CD4-positive, alpha-beta T cell treated with Interleukin-15 for 1 hour (primary cell): ENCODE results near the gene TBC1D25.
"Not testable (repeated sequence)": the region's sequence is repeated elsewhere in the genome, so short reads cannot be mapped to it uniquely, and the experiment has no call there.

Experiments
- DNase-seq: peaks from one replicate; pipeline ENCODE4 v3.0.0-alpha.2; 2020

TBC1D25 gene

DNA sequence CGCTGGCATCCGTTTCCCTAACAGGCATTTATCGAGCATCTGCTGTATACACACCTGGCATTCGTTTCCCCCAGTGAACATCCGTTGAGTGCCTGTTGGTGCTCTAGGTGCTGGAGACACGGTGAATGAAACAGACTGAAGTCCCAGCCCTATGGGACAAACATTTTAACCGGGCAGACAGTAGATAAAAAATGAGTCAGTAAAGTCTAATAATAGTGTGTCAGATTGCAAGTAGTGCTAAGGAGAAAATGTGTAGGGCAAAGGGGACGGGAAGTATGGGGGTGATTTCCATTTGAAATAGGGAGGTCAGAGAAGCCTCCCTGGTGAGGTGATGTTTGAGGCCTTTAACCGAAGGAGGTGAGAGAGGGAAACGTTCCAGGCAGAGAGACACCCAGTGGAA lies 23.2 kb upstream of the TBC1D25 start:
- DNase-seq, result no peak

DNA sequence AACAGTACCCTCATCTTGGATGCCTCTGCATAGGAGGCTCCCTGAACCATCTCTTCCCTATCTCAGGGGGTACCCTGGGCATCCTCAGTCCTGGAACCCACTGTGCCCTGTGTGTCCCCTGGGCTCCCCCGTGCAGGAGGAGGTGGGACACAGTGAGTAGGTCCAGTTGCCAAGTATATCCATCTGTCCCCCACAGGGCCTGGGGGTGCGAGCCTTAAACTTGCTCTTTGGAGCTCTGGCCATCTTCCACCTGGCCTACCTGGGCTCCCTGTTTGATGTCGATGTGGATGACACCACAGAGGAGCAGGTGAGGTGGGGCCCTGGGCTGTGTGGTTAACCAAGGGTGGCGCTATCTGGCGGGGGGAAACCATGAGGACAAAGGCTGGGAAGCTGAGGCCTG lies 22.5 kb upstream of the TBC1D25 start:
- no peak for DNase-seq

DNA sequence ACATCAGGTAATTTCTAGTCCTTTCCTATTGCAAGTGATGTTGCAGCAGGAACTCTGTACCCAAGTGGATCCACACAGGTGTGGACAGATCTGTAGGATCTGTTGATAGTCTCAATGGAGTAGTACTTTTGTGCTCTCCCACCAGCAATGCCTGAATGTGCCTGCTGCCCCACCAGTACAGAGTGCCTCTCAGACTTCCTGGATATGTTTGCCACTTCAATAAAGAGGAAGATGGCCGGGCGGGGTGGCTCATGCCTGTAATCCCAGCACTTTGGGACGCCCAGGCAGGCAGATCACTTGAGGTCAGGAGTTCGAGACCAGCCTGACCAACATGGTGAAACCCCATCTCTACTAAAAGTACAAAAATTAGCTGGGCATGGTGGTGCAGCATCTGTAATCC lies 20.0 kb upstream of the TBC1D25 start:
- DNase-seq, result not testable (repeated sequence)

DNA sequence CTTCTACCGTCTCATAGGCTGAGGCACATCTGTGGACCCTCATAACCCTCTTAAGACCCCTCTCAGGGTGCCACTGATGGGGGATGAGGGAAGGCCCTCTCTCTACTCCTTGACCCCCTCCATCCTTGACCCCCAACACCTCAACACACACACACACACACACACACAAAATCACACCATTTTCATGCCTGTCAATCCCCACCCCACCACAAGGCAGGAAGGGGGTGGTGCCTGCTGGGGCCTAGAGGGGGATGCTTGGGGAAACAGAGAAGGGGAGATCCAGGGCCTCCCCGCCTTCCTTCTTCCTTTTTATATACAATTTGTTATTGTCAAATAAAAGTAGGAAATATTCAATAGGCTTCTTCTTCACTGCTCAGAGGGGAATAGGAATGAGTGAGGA lies 19.1 kb upstream of the TBC1D25 start:
- DNase-seq, result no peak

DNA sequence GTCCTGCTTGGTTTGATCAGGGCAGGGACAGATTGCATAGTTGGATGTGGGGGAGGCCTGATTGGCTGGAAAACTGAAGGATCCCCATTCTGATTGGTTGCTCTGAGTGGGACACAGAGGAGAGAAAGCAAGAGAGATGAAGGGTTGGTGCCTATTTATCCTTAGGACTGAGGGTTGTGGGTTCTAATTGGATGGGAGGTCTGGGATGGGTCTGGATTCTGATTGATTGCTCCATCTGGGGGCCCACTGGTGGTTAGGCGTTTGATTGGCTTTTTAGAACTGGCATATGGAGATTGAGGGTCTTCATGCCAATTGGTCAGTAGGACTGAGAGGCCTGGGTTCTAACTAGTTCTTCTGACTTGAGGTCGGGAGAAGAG lies 18.6 kb upstream of the TBC1D25 start:
- DNase-seq, result no peak

DNA sequence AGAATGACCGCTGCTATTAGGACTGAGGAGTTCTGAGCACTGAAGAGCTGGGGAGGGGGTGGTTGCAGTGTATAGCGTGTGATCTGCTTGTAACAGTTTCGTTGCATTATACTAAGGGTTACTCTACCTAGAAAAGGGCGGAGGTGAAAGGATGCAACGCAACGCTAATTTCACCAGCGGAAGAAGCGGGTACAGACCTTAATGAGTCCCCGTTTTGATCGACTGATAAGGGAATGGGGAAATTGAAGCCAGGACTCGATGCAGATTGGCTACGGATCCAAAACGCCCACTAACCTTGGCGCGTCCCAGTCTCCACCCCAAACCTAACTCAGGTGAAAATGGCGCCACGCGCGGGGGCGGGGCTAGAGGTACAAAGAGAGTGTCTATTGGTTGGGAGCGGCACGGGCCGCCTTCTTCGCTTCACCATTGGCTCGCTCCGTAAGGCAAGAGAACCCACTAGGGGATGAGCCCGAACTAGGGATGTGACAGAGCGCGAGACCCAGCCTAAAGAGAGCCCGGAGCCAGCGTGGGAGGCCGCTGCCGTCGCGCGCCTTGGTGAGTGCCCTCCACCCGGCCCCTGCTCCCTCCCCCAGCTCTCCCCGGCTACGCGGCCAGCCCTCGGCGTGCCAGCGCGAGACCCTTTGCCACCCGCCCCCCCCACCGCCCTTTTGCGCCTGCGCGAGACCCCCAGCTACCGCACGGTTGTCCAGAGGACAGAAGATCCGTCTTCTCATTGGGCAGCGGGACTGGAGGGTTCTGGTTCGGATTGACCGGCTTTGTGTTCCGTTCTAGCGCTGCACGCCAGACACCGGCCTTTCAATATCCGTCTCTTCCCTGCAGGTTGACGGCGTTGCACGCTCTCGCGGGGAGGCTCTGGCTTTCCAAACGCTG lies 17.9 kb upstream of the TBC1D25 start, which contains the start of gene EBP:
Gene EBP (plus strand): TSS at position 456 of the 891 bp plus-strand sequence. CDS start 1,964 bp downstream, outside the sequence.
- peak; percentile 96 for DNase-seq

DNA sequence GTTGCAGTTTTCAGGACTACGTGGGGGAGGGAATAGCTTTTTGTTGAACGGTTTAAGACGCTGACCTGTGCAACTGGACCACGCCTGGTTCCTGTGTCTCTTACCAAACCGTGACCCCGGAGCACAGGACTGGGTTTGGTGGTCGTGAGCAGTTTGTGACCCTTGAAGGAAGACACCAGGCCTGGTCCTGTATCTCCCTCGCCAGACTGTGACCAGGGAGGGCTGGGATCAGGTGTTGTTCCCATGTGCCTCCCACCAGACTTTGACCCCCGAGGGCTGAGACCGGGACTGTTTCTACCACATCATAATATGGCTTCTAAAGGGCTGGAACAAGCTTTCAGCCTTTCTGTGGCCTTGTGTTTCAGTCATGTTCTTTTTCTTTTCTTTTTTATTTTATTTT lies 17.2 kb upstream of the TBC1D25 start:
- DNase-seq, result no peak

DNA sequence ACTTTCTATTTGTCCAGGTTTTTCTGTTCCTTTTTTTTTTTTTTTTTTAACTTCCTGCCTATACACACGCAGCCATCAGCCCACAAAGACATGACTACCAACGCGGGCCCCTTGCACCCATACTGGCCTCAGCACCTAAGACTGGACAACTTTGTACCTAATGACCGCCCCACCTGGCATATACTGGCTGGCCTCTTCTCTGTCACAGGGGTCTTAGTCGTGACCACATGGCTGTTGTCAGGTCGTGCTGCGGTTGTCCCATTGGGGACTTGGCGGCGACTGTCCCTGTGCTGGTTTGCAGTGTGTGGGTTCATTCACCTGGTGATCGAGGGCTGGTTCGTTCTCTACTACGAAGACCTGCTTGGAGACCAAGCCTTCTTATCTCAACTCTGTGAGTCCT lies 15.8 kb upstream of the TBC1D25 start:
- no peak for DNase-seq

DNA sequence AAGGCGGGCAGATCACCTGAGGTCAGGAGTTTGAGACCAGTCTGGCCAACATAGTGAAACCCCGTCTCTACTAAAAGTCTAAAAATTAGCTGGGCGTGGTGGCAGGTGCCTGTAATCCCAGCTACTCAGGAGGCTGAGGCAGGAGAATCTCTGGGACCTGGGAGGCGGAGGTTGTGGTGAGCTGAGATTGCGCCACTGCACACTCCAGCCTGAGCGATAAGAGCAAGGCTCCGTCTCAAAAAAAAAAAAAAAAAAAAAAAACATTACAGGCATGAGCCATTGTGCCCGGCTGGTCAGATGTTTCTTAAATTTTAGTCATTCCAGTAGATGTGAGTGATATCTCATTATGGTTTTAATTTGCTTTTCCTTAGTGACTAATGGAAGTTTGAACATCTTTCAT lies 13.7 kb upstream of the TBC1D25 start:
- DNase-seq, result not testable (repeated sequence)

DNA sequence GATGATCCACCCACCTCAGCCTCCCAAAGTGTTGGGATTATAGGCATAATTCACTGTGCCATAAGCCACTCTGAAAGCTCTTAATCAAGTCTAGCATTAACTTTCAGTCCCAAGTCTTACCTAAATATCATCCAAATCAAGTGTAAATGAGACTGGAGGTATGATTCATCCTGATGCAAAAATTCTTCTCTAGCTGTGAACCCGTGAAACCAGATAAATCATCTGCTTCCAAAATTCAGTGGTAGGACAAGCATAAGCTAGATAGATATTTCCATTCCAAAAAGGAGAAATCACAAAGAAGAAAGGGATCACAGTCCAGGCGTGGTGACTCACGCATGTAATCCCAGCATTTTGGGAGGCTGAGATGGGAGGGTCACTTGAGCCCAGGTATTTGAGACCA lies 8.8 kb upstream of the TBC1D25 start:
- DNase-seq, result no peak

DNA sequence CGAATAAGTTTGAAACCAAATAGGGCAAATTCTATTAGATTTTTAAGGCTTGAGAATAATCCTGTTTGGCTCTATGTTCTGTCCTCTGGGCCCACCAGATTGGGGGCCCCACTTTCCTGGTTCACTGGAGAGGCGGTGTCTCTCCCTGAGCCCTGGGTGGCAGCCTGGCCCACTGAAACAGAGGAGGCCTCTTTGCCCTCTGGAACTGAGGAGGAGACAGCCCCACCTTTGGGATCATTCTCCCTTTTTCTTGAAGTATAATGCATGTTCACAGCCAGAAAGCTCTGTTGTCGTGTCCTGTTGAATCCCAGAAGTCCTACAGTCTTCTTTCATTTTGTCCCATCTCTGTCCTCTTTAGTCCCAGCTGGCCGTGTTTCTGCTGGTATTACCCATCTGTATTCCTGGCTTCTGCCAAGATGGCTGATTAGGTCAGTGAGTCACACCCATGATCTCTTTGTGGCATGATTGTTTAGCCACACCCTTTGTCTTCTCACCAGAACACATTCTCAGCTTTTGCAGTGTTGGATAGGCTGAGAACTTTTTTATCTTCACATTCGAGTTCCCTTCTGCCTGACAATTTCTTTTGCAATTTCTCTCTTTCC lies 8.1 kb upstream of the TBC1D25 start:
- DNase-seq, result no peak

DNA sequence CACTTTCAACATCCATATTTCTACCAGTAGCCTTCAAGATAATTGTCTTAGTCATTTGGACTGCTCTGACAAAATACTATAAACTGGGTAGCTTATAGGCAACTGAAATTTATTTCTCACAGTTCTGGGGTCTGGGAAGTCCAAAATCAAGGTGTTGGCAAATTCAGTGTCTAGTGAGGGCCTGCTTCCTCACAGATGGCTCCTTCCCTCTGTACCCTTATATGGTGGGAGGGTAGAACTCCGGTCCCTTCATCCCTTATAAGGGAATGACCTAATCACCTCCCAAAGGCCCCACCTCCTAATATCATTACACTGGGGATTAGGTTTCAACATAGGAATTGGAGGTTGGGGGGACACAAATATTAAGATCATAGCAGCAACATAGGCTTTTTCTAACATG lies 7.4 kb upstream of the TBC1D25 start:
- no peak for DNase-seq

DNA sequence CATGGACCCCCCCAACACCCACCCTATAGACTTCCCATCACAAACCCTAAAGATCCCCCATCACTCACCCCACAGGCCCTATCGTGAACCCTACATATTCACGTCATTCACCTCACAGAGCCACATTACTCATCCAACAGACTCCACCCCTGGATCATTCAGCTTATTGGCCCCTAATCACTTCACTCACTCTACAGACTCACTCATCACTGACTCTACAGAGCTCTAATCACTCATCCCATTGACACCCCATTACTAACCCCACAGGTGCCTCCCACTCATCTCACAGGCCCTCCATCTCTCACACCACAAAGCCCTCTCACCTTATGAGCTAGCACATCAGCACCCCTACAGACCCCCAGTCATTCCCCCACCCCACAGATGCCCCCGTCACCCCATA lies 6.3 kb upstream of the TBC1D25 start:
- no peak for DNase-seq

DNA sequence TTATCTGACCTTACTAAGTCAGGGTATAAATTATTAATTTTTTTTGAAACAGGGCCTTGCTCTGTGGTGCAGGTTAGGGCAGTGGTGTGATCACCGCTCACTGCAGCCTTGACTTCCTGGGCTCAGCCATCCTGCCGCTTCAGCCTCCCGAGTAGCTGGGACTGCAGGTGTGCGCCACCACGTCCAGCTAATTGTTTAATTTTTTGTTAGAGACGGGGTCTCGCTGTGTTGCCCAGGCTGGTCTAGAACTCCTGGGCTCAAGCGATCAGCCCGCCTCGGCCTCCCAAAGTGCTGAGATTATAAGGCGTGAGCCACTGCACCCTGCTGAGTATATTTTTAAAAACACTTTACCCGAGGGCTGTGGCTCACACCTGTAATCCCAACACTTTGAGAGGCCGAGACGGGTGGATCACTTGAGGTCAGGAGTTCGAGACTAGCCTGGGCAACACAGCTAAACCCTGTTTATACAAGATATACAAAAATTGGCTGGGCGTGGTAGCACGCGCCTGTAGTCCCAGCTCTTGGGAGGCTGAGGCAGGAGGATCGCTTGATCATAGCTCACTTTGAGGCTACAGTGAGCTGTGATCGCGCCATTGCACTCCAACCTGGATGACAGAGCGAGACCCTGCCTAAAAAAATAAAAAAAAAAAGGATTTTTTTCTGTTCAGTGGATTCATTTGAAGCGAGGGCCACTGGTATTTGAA lies 721 bp upstream of the TBC1D25 start:
- no peak for DNase-seq

DNA sequence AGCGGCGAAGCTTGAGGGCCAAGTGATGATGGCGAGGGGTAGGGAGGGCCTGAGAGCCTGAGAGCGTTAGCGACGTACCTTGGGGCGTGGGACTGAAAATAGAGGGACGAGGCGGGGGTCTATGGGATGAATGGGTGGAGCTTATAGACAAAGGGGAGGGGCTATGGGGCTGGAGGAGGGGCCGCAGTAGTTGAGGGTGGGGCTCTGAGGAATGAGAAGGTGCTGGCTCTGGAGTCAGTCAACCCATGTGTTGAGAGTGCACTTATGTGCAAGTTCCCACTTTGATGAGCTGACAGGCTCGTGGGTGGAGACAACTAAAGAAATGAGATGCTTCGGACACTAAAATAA lies 488 bp downstream of the TBC1D25 start:
- DNase-seq, result peak; percentile 69

DNA sequence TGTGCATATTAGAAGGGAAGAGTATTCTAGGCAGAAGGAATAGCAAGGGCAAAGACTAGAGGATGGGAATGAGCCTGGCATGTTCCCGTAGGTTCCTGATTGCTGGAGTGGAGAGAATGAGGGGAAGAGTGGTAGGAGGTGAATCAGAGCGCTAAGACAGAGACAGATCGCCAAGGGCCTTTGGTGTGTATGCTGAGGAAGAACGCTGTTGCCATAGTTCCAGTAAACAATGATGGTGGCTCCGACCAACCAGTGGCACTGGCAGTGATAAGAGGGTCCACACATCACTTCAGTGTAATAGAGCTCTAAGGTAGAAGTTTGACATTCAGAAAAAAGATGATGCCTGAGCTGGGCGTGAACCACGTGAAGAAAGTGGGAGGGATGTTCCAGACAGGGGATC lies 966 bp downstream of the TBC1D25 start:
- no peak for DNase-seq

DNA sequence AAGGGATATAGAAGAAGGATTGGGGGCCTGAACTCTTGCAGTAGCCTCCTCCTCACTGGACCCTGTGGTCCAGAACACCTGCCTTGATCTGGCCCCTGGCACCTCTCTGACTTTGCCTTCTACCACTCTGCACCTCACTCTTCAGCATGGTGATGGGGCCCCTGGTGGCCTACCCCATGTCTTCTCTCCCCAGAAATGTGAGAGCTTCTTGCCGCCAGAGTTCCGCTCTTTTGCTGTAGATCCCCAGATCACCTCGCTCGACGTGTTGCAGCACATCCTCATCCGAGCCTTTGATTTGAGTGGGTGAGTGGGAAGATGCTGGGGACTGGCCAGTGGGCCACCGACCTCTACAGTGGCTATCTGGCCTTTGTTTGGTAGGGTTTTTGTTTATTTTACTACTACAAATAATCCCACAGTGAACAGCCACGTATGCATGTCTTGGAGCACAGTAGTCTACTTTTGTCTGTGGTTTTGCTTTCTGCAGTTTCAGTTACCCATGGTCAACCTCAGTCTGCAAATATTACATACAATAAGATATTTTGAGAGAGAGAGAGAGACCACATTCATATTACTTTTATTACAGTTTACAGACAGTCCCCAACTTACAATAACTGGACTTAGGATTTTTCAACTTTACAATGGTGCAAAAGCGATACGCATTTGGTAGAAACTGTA lies 1.8 kb downstream of the TBC1D25 start:
- no peak for DNase-seq

DNA sequence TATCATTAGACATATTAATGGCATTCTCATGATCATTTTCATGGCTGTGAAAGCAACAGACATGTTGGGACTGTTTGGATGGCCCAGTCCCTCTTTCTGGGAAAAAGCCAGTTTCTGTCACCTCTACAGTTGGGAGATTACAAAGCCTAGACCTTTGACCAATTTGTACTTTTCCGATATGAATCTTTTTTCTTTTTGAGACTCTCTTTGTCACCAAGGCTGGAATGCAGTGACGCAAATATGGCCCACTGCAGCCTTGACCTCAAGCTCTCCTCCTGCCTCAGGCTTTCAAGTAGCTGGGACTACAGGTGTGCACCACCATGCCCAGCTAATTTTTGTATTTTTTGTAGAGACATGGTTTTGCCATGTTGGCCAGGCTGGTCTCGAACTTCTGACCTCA lies 9.4 kb downstream of the TBC1D25 start:
- no peak for DNase-seq

DNA sequence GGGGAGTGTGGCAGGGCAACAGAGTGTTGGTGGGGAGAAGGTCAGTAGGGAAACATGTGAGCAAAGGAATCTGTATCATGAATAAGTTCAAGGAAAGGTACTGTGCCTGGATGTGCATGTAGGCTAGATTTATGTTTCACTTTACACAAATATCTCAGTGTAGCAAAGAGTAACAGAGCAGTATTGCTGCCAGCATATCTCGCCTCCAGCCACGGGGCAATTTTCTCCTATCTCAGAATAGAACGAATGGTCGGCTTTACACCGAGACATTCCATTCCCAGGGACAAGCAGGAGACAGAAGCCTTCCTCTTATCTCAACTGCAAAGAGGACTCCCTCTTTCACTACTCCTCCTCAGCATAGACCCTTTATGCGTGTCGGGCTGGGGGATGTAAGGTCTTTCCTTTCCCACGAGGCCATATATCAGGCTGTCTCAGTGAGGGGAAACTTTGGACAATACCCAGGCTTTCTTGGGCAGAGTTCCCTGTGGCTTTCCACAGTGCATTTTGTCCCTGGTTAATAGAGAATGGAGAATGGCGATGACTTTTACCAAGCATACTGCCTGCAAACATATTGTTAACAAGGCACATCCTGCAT lies 16.3 kb downstream of the TBC1D25 start:
- not testable (repeated sequence) for DNase-seq

DNA sequence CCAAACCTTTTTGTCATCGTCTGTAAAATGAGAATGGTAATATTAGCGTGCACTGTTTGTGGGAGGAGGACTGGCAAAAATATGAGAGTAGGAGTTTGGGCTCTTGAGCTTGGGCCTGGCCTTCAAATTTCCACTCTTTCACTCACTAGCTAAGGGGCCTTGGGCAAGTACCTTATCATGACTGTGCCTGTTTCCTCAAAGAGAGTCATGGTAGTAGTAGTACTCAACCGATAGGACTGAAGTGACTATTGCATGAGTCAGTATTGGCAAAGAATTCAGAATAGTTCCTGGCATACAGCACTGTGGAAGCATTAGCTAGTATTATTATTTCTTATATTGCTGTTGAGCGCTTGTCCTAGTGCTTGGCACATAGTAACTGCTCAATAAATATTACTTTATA lies 18.8 kb downstream of the TBC1D25 start:
- DNase-seq, result no peak

DNA sequence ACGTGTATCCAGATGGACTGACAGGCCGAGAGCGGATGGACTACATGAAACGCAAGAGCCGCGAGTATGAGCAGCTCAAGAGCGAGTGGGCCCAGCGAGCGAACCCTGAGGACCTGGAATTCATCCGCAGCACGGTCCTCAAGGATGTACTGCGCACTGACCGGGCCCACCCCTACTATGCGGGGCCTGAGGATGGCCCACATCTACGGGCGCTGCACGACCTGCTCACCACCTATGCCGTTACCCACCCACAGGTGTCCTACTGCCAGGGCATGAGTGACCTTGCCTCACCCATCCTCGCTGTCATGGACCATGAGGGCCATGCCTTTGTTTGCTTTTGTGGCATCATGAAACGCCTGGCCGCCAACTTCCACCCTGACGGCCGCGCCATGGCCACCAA lies 20.1 kb downstream of the TBC1D25 start:
- DNase-seq, result no peak

DNA sequence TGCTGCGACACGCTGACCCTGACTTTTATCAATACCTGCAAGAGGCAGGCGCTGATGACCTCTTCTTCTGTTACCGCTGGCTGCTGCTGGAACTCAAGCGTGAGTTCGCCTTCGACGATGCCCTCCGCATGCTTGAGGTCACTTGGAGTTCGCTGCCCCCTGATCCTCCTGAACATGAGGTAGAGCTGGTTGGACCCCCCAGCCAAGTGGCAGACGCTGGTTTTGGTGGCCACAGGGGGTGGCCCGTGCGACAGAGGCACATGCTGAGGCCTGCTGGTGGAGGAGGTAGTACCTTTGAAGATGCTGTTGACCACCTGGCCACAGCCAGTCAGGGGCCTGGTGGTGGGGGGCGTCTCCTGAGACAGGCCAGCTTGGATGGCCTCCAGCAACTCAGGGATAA lies 20.5 kb downstream of the TBC1D25 start:
- no peak for DNase-seq

DNA sequence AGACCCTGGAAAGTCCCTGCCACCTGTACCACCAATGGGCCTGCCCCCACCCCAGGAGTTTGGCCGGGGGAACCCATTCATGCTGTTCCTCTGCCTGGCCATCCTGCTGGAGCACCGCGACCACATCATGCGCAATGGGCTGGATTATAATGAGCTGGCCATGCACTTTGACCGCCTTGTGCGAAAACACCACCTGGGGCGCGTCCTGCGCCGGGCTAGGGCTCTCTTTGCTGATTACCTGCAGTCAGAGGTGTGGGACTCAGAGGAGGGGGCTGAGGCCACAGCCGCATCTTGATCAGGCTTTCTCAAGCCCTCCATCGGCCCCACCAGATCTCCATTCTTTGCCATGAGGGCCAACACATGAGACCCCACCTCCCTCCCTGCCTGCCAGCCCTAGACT lies 21.2 kb downstream of the TBC1D25 start:
- no peak for DNase-seq
